Measurements from ENCODE around the gene SLC10A6.

SLC10A6 gene

DNA sequence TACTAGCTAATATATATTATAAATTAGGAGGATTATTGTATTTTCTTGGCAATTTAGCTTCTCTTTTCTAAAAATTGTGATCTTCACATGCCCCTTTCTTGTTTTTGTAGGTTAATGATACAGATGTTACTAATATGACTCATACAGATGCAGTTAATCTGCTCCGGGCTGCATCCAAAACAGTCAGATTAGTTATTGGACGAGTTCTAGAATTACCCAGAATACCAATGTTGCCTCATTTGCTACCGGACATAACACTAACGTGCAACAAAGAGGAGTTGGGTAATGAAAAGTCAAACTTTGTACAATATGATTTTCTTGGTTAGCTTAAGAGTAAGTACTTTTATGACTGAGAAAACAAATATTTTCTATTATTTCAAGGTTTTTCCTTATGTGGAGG lies 74.1 kb downstream of the SLC10A6 start:
- DNase-seq (ENCODE audit: low spot score): no peak
